SK-N-MC (cell line): ENCODE data around the gene SLIT2.

ENCODE experiments used
- EZH2 ChIP-seq: fragments of 200-600 bp; sonication (generic); IDR thresholded peaks from one replicate; pipeline ENCODE4 v1.6.1; 2017; ENCODE audit warnings: antibody characterized with exemption
- FOXP2 ChIP-seq: optimal IDR thresholded peaks from 2 replicates; pipeline ENCODE3; 2011; ENCODE audit warnings: mild to moderate bottlenecking, moderate library complexity; ENCODE audit not compliant: insufficient read depth; ENCODE audit errors: extremely low read length, control extremely low read depth
- POLR2AphosphoS5 ChIP-seq: IDR thresholded peaks from 2 replicates; pipeline ENCODE4 v1.6.1; 2012; ENCODE audit warnings: mild to moderate bottlenecking, low read depth, low read length, borderline replicate concordance

DNA sequence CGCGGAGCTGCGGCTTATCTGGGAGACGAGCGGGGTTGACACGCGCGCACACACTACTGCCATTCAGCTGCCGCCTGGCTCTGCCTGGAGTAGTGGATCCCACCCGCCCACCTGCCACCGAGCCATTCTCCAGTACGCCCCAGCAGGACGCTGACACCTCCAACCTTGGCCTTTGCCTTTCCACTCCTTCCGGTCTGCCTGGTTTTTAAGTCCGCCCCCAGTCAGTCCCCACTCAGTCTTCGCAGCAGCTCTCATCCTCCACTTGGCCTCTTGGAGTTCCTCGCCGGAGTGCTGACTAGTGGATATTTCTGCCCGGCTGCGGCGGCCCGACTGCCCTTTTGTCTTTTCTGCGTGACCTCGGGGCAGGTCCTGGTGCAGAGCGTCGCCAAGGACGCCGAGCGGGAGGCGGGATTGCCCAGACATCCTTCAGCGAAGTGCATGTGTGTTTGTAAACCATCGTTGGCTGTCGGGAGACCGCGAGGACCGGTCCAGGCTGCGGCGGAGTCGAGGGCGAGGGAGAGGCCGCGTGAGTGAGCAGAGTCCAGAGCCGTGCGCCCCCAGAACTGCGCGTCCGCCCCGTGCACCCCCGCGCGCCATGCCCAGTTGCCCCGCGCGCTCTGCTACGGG lies 1.1 kb downstream of the SLIT2 start:
- no peak for TF ChIP-seq POLR2AphosphoS5
- TF ChIP-seq EZH2, result no peak
- no peak for TF ChIP-seq FOXP2
